ENCODE data around the gene OR4K2.

The OR4K2 gene

DNA sequence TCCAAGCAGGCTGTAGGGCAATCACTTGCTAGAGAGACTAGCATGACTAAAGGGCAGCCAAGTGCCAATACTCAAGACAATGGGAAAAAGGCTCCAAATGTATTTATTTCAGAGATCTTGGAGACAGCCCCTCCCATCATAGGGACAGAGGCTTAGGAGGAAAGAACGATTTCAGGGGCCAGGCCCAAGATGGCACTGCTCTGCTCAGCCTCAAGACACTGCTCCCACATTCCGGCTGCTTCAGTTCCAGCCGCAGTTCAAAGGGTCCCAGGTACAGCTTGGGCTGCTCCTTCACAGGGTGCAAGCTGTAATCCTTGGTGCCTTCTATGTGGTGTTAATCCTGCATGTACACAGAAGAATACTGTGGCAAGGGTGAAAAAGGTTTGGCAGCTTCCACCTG is 26.1 kb downstream of the OR4K2 start:
- no peaks in the 10 kb centered on the region for H3K27me3 ChIP-seq (ENCODE audit: control insufficient read depth in 2 of 2, insufficient read depth in 2 of 2, low read length in 2 of 2)
- no peak overlapping the region for H3K4me3 ChIP-seq (ENCODE audit: low read length in 2 of 2)
- H3K27ac ChIP-seq (ENCODE audit: low read depth in 2 of 2, low read length in 2 of 2), result no peak overlapping the region
- H3K36me3 ChIP-seq (ENCODE audit: control insufficient read depth in 2 of 2, insufficient read depth in 2 of 2, low read length in 2 of 2), result no peaks in the 10 kb centered on the region
- H3K4me1 ChIP-seq (ENCODE audit: control insufficient read depth in 2 of 2, insufficient read depth in 2 of 2, low read length in 2 of 2), result no peaks in the 10 kb centered on the region
- peaks cover 0 to 3% of the 10 kb centered on the region in 2 donors for H3K9me3 ChIP-seq (ENCODE audit: control insufficient read depth in 2 of 2, low read length in 2 of 2)
- H3K9ac ChIP-seq (ENCODE audit: low read depth in 1 of 2, low read length in 2 of 2), result no peak overlapping the region

DNA sequence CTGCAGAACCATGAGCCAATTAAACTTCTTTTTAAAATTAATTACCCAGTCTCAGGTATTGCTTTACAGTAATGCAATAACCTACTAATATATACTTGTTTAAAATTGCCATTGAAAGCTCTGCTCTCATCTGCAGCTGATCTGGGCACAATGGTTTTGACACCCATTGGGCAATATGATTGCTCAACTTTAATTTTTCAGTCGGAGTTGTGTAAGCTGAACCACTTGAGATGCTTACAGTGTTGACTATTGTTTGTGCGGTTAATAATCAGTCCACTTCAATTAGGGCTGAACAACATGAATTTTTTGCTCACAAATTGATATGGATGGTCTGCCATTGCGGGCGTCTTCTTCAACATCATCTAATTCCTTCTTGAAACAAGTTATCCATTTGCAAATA is 27.5 kb downstream of the OR4K2 start:
- Histone ChIP-seq H3K9ac (ENCODE audit: low read depth in 1 of 2, low read length in 2 of 2) (no peak overlapping the region), H3K9me3 (ENCODE audit: control insufficient read depth in 2 of 2, low read length in 2 of 2) (no peaks in the 10 kb centered on the region), H3K27ac (ENCODE audit: low read depth in 2 of 2, low read length in 2 of 2) (no peak overlapping the region)

DNA sequence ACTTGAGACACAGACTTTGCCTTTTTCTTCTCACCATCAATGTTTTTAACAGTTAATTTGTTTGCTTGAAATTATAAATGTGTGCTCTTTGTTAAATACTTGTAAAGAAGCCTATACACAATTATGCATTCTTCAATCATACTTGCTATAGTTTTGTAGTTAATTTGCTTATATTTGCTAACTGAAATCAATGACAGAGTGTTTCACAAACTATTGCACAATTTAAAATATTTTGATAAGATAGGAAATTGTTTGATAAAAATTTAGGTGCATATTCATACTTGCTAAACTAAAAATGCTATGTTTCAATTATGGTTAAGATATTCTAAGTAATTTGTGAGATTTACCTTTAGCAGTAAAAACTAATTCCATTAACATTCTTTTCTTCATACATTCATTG is 31.7 kb downstream of the OR4K2 start:
- Histone ChIP-seq H3K9ac (ENCODE audit: low read depth in 1 of 2, low read length in 2 of 2) (no peak overlapping the region), H3K9me3 (ENCODE audit: control insufficient read depth in 2 of 2, low read length in 2 of 2) (no peaks in the 10 kb centered on the region), H3K27me3 (ENCODE audit: control insufficient read depth in 2 of 2, insufficient read depth in 2 of 2, low read length in 2 of 2) (no peaks in the 10 kb centered on the region), H3K4me1 (ENCODE audit: control insufficient read depth in 2 of 2, insufficient read depth in 2 of 2, low read length in 2 of 2) (no peaks in the 10 kb centered on the region), H3K27ac (ENCODE audit: low read depth in 2 of 2, low read length in 2 of 2) (no peak overlapping the region), H3K36me3 (ENCODE audit: control insufficient read depth in 2 of 2, insufficient read depth in 2 of 2, low read length in 2 of 2) (no peaks in the 10 kb centered on the region), H3K4me3 (ENCODE audit: low read length in 2 of 2) (no peak overlapping the region)

More for the DNA sequence above, 27.5 kb downstream of the OR4K2 start:
- H3K4me1 ChIP-seq (ENCODE audit: control insufficient read depth in 2 of 2, insufficient read depth in 2 of 2, low read length in 2 of 2), result no peaks in the 10 kb centered on the region
- no peaks in the 10 kb centered on the region for H3K36me3 ChIP-seq (ENCODE audit: control insufficient read depth in 2 of 2, insufficient read depth in 2 of 2, low read length in 2 of 2)
- H3K27me3 ChIP-seq (ENCODE audit: control insufficient read depth in 2 of 2, insufficient read depth in 2 of 2, low read length in 2 of 2), result no peaks in the 10 kb centered on the region
- no peak overlapping the region for H3K4me3 ChIP-seq (ENCODE audit: low read length in 2 of 2)

DNA sequence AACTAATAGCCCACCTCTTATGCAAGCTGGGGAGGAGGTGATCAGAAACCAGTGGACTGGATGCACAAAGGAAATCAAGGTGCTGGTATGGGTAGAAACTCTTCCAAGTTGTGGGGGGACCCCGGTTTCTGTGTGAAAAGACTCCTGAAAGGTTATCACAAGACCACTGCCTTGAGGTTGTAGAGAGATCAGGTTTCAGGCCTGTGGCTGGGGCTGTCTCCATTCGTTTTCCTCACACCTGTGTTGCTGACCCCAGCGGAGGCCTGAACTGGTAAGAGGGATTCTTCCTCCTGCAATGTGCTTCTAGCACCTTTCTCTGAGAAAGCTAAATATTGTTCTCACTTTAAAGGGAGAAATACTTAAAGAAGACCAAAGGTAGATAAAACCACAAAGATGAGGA is 36.2 kb downstream of the OR4K2 start:
- Histone ChIP-seq H3K9ac (ENCODE audit: low read depth in 1 of 2, low read length in 2 of 2) (no peak overlapping the region), H3K36me3 (ENCODE audit: control insufficient read depth in 2 of 2, insufficient read depth in 2 of 2, low read length in 2 of 2) (no peaks in the 10 kb centered on the region), H3K27ac (ENCODE audit: low read depth in 2 of 2, low read length in 2 of 2) (no peak overlapping the region), H3K4me3 (ENCODE audit: low read length in 2 of 2) (no peak overlapping the region), H3K4me1 (ENCODE audit: control insufficient read depth in 2 of 2, insufficient read depth in 2 of 2, low read length in 2 of 2) (no peaks in the 10 kb centered on the region), H3K9me3 (ENCODE audit: control insufficient read depth in 2 of 2, low read length in 2 of 2) (no peaks in the 10 kb centered on the region), H3K27me3 (ENCODE audit: control insufficient read depth in 2 of 2, insufficient read depth in 2 of 2, low read length in 2 of 2) (no peaks in the 10 kb centered on the region)

DNA sequence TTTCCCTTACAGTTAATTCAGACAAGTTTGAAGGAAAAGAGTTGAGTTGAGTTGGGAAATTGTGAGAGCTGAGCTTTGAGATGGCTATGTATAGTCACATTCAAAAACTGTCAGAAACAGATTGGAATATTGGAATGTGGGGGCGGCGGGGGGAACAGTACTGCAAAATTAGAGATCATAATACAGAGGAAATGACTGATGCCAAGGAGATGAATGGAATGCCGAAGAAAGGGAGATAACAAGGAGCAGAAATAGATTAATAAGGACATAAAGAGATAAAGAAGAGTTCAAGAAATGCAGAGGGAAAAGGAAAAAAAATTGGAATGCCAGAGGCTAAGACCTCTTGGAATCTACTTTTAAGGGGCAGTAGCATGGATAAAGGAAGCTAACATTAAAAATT is 42.3 kb downstream of the OR4K2 start:
- Histone ChIP-seq H3K36me3 (ENCODE audit: control insufficient read depth in 2 of 2, insufficient read depth in 2 of 2, low read length in 2 of 2) (no peaks in the 10 kb centered on the region), H3K27me3 (ENCODE audit: control insufficient read depth in 2 of 2, insufficient read depth in 2 of 2, low read length in 2 of 2) (no peaks in the 10 kb centered on the region), H3K9ac (ENCODE audit: low read depth in 1 of 2, low read length in 2 of 2) (no peak overlapping the region), H3K4me3 (ENCODE audit: low read length in 2 of 2) (no peak overlapping the region), H3K9me3 (ENCODE audit: control insufficient read depth in 2 of 2, low read length in 2 of 2) (no peaks in the 10 kb centered on the region), H3K27ac (ENCODE audit: low read depth in 2 of 2, low read length in 2 of 2) (no peak overlapping the region), H3K4me1 (ENCODE audit: control insufficient read depth in 2 of 2, insufficient read depth in 2 of 2, low read length in 2 of 2) (no peaks in the 10 kb centered on the region)

DNA sequence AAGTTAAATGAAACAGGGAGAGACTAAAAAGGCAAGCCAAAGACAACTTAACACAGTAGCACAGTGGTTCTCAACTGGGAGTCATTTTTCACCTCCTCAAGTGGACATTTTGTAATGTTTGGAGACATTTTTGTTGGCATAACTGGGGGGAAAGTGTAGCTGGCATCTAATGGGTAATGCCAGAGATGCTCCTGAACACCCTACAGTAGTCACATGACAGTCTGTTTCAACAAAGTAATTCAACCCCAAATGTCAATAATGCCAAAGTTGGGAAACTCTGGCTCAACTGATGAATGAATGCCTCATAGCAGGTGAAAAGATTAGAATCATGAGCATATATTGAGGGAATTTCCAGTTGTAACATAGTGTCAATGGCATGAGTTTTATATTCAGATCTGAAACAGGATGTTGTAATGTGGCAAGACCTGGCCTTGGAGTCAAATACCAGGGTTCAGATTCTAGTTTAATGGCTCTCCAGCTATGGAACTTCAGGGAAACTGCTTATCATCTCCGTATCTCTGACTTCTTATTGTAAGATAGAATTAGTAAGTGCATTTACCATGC is 43.1 kb downstream of the OR4K2 start:
- H3K36me3 ChIP-seq (ENCODE audit: control insufficient read depth in 2 of 2, insufficient read depth in 2 of 2, low read length in 2 of 2), result no peaks in the 10 kb centered on the region
- H3K9ac ChIP-seq (ENCODE audit: low read depth in 1 of 2, low read length in 2 of 2), result no peak overlapping the region
- no peaks in the 10 kb centered on the region for H3K4me1 ChIP-seq (ENCODE audit: control insufficient read depth in 2 of 2, insufficient read depth in 2 of 2, low read length in 2 of 2)
- no peak overlapping the region for H3K27ac ChIP-seq (ENCODE audit: low read depth in 2 of 2, low read length in 2 of 2)
- no peaks in the 10 kb centered on the region for H3K27me3 ChIP-seq (ENCODE audit: control insufficient read depth in 2 of 2, insufficient read depth in 2 of 2, low read length in 2 of 2)
- H3K9me3 ChIP-seq (ENCODE audit: control insufficient read depth in 2 of 2, low read length in 2 of 2), result no peaks in the 10 kb centered on the region
- H3K4me3 ChIP-seq (ENCODE audit: low read length in 2 of 2), result no peak overlapping the region

DNA sequence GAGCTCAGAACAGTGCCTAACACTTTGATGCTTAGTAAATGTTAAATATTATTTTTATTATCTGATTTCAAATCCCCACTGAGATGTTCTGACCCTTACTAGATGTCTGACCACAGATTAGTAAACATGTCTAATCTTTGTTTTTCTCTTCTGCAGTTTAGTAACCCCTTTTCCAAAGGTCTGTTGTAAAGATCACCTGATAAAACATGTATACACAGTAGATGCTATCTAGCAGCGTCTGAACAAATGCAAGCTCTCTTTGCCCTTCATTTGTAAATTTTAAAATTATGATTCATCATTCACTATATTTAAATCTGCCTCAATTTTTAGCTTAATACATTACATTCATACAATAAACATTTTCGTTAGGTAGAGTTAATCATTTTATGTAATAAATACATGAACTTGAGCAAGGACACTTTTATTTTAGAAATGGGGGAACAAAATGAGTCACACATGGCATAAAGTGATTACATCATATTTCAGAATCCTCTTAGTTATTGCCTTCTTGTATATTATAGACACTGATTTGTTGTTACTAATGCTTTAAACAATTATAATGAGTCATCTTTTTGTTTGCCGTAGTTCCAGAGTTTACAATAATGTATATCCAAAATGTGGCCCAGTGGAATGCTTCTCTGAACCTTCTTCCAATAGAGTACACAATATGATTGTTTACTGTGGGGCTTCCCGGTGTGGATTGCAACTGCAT is 43.8 kb downstream of the OR4K2 start:
- no peaks in the 10 kb centered on the region for H3K4me1 ChIP-seq (ENCODE audit: control insufficient read depth in 2 of 2, insufficient read depth in 2 of 2, low read length in 2 of 2)
- no peak overlapping the region for H3K4me3 ChIP-seq (ENCODE audit: low read length in 2 of 2)
- H3K9ac ChIP-seq (ENCODE audit: low read depth in 1 of 2, low read length in 2 of 2), result no peak overlapping the region
- no peak overlapping the region for H3K27ac ChIP-seq (ENCODE audit: low read depth in 2 of 2, low read length in 2 of 2)
- H3K9me3 ChIP-seq (ENCODE audit: control insufficient read depth in 2 of 2, low read length in 2 of 2), result no peaks in the 10 kb centered on the region
- H3K36me3 ChIP-seq (ENCODE audit: control insufficient read depth in 2 of 2, insufficient read depth in 2 of 2, low read length in 2 of 2), result no peaks in the 10 kb centered on the region
- H3K27me3 ChIP-seq (ENCODE audit: control insufficient read depth in 2 of 2, insufficient read depth in 2 of 2, low read length in 2 of 2), result no peaks in the 10 kb centered on the region

DNA sequence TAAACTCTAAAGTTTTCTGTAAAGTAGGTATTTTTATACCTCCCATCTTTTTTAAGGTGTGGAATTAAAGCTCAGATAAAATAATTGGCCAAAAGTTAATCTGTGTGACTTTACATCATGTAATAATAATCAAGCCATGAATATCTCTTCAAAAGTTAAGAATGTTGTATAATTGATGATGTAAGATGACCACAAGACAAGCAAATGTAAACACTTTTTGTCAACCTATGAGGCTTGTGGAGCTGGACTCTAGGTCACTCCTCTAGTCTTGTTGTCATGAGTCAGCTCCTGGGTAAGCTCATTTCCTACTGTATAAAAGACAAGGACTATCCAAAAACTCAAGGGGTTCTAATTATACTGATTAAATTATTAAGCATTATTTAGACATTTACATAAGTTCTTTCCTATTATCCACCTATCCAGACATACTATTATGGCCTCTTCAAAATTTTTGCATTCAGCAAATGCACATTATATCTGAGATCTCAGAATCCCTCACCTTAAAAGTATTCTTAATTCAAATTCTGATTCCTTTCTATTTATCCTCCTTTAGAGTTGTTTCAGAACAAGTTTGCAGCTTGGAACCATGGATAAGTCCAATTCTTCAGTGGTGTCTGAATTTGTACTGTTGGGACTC is 45.2 kb downstream of the OR4K2 start, which contains the start of gene OR4K5:
TSS of gene OR4K5 (plus strand) at position 587 of the 637 bp plus-strand sequence. CDS start at position 587, 0 bp downstream.
- Histone ChIP-seq H3K27me3 (ENCODE audit: control insufficient read depth in 2 of 2, insufficient read depth in 2 of 2, low read length in 2 of 2) (no peaks in the 10 kb centered on the region), H3K9me3 (ENCODE audit: control insufficient read depth in 2 of 2, low read length in 2 of 2) (no peaks in the 10 kb centered on the region), H3K27ac (ENCODE audit: low read depth in 2 of 2, low read length in 2 of 2) (no peak within 1 kb of the TSS), H3K9ac (ENCODE audit: low read depth in 1 of 2, low read length in 2 of 2) (no peak within 1 kb of the TSS), H3K4me1 (ENCODE audit: control insufficient read depth in 2 of 2, insufficient read depth in 2 of 2, low read length in 2 of 2) (no peaks in the 10 kb centered on the region), H3K36me3 (ENCODE audit: control insufficient read depth in 2 of 2, insufficient read depth in 2 of 2, low read length in 2 of 2) (no peaks in the 10 kb centered on the region), H3K4me3 (ENCODE audit: low read length in 2 of 2) (no peak within 1 kb of the TSS)

DNA sequence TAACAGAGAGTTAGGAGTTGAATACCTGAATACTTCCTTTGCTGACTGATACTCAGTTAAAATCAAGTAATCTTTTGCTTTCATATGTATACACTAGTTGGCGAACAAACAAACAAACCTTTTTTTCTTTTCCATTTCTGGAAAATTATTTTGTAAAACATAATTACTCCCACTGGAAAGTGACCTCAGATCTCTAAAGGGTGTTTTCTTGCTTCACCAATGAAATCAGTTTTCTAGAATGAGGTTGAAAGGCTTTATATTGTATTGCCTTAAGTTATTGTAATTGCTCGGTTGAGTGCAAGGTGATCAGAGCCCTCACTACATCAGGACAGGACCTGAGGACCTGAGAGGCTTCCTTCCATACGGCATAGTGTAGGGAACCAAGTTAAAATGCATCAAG is 55.7 kb downstream of the OR4K2 start, which contains the start of gene OR4K1:
TSS of gene OR4K1 (plus strand) at position 301 of the 400 bp plus-strand sequence. CDS start 4,750 bp downstream, outside the sequence.
- no peaks in the 10 kb centered on the region for H3K4me1 ChIP-seq (ENCODE audit: control insufficient read depth in 2 of 2, insufficient read depth in 2 of 2, low read length in 2 of 2)
- no peak within 1 kb of the TSS for H3K27ac ChIP-seq (ENCODE audit: low read depth in 2 of 2, low read length in 2 of 2)
- H3K36me3 ChIP-seq (ENCODE audit: control insufficient read depth in 2 of 2, insufficient read depth in 2 of 2, low read length in 2 of 2), result no peaks in the 10 kb centered on the region
- no peaks in the 10 kb centered on the region for H3K27me3 ChIP-seq (ENCODE audit: control insufficient read depth in 2 of 2, insufficient read depth in 2 of 2, low read length in 2 of 2)
- peaks cover 0 to 4% of the 10 kb centered on the region in 2 donors for H3K9me3 ChIP-seq (ENCODE audit: control insufficient read depth in 2 of 2, low read length in 2 of 2)
- no peak within 1 kb of the TSS for H3K4me3 ChIP-seq (ENCODE audit: low read length in 2 of 2)
- H3K9ac ChIP-seq (ENCODE audit: low read depth in 1 of 2, low read length in 2 of 2), result no peak within 1 kb of the TSS

Data from mucosa of rectum (tissue), 2 donors.